Neutrophil (primary cell): ENCODE measurements around the gene CECR2.

ENCODE experiments used
- H3K27ac ChIP-seq: fragments of 200-600 bp; sonication (generic); 2 replicates; pipeline ENCODE4 v1.5.1; 2016; ENCODE audit warnings: mild to moderate bottlenecking, moderate library complexity
- H3K27me3 ChIP-seq: fragments of 200-600 bp; sonication (generic); 2 replicates; pipeline ENCODE4 v1.6.0; 2016; ENCODE audit warnings: mild to moderate bottlenecking
- H3K36me3 ChIP-seq: fragments of 200-600 bp; sonication (generic); 2 replicates; pipeline ENCODE4 v1.5.1; 2017
- H3K4me1 ChIP-seq, 2 experiments: fragments of 200-600 bp in 1 of 2; sonication (generic) in 1 of 2; 1 replicate in 1 of 2; 2 replicates in 1 of 2; pipeline versions ENCODE4 v1.5.1 to v1.6.1; 2013 to 2016; ENCODE audit warnings: low read depth in 1 of 2, low read length in 1 of 2, mild to moderate bottlenecking in 1 of 2, moderate library complexity in 1 of 2; ENCODE audit not compliant: control insufficient read depth in 1 of 2, insufficient read depth in 1 of 2
- H3K4me3 ChIP-seq, 2 experiments: fragments of 200-600 bp in 1 of 2; sonication (generic) in 1 of 2; 1 replicate in 1 of 2; 2 replicates in 1 of 2; pipeline ENCODE4 v1.5.1; 2013 to 2016; ENCODE audit warnings: low read depth in 1 of 2, low read length in 1 of 2, mild to moderate bottlenecking in 1 of 2, moderate library complexity in 1 of 2
- H3K9me3 ChIP-seq: fragments of 200-600 bp; sonication (generic); 2 replicates; pipeline ENCODE4 v1.5.1; 2016
- TF ChIP-seq, protein P1 (sequence below): fragments of 200-600 bp; sonication (generic); IDR thresholded peaks from 2 replicates; pipeline ENCODE4 v1.5.1; 2016; ENCODE audit warnings: antibody characterized with exemption

Gene CECR2

GRCh38 chr22:17370766-17371432, 1.6 kb downstream of the CECR2 start:
- Histone ChIP-seq H3K4me3 (no peak overlapping the region), H3K4me1 (peaks cover 0 to 11% of the 10 kb centered on the region in 2 experiments), H3K27me3 (peaks cover 100% of the 10 kb centered on the region), H3K9me3 (no peaks in the 10 kb centered on the region), H3K27ac (no peak overlapping the region), H3K36me3 (no peaks in the 10 kb centered on the region)
- TF ChIP-seq, protein P1, sequence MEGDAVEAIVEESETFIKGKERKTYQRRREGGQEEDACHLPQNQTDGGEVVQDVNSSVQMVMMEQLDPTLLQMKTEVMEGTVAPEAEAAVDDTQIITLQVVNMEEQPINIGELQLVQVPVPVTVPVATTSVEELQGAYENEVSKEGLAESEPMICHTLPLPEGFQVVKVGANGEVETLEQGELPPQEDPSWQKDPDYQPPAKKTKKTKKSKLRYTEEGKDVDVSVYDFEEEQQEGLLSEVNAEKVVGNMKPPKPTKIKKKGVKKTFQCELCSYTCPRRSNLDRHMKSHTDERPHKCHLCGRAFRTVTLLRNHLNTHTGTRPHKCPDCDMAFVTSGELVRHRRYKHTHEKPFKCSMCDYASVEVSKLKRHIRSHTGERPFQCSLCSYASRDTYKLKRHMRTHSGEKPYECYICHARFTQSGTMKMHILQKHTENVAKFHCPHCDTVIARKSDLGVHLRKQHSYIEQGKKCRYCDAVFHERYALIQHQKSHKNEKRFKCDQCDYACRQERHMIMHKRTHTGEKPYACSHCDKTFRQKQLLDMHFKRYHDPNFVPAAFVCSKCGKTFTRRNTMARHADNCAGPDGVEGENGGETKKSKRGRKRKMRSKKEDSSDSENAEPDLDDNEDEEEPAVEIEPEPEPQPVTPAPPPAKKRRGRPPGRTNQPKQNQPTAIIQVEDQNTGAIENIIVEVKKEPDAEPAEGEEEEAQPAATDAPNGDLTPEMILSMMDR = no peak

DNA sequence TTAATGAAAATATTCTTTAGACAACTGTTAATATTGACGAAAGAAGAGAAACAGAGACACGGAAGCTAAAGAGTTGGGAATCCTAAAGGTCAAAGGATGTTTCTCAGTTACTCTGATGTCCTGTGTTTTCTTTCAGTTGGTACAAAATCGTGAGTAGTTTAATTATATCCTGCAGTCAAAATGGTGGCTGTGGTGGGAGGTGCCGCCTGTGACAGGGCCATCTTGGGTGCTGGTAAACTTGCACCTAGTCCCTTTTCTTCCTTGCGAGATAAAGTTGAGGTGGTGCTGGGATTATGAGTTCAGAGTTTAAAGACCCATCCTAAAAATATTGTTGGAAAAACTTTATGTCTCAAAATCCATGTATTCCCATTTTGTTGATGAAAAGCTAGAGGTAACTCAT, 2.2 kb downstream of the CECR2 start:
- Histone ChIP-seq H3K9me3 (no peaks in the 10 kb centered on the region), H3K36me3 (no peaks in the 10 kb centered on the region), H3K4me3 (no peak overlapping the region), H3K4me1 (peaks cover 0 to 11% of the 10 kb centered on the region in 2 experiments), H3K27ac (no peak overlapping the region), H3K27me3 (peaks cover 100% of the 10 kb centered on the region)
- TF ChIP-seq, protein P1 = no peak

- TF ChIP-seq, protein P1 = no peak
- peaks cover 100% of the 10 kb centered on the region for H3K27me3 ChIP-seq
Measured at GRCh38 chr22:17373855-17374254, 4.6 kb downstream of the CECR2 start.

GRCh38 chr22:17375914-17376614, 6.8 kb downstream of the CECR2 start:
- TF ChIP-seq, protein P1 = no peak
- H3K36me3 ChIP-seq = no peaks in the 10 kb centered on the region
- H3K4me3 ChIP-seq = no peak overlapping the region
- H3K4me1 ChIP-seq = no peaks in the 10 kb centered on the region
- H3K9me3 ChIP-seq = no peaks in the 10 kb centered on the region
- no peak overlapping the region for H3K27ac ChIP-seq
- H3K27me3 ChIP-seq = peaks cover 100% of the 10 kb centered on the region

More at GRCh38 chr22:17373855-17374254, 4.6 kb downstream of the CECR2 start:
- Histone ChIP-seq H3K36me3 (no peaks in the 10 kb centered on the region), H3K9me3 (no peaks in the 10 kb centered on the region), H3K4me1 (peaks cover 0 to 9% of the 10 kb centered on the region in 2 experiments), H3K4me3 (no peak overlapping the region), H3K27ac (no peak overlapping the region)

- Histone ChIP-seq H3K9me3 (no peaks in the 10 kb centered on the region), H3K4me1 (no peaks in the 10 kb centered on the region), H3K27me3 (peaks cover 98% of the 10 kb centered on the region), H3K36me3 (no peaks in the 10 kb centered on the region), H3K27ac (no peak overlapping the region), H3K4me3 (no peak overlapping the region)
- TF ChIP-seq, protein P1 = no peak
Measured at GRCh38 chr22:17376950-17377349, 7.7 kb downstream of the CECR2 start.
